Caco-2 (cell line): ENCODE data around the gene ITGB1BP1. TPM values are rescaled to one million over a fixed set of nuclear protein-coding genes. Genes with fewer than 3 reads are reported as not detected.

Experiments
- BruUV-seq: library from RNA; stranded (reverse); fragments of 400-500 nt; replicated peaks from 2 replicates; lab custom pipeline; 2021; lab: Mats Ljungman, UMichigan
- CTCF ChIA-PET: fragments of 300-600 bp; sonication (Branson Sonifier 250); formaldehyde crosslinking; loops from one replicate; lab custom pipeline; 2022; ENCODE audit warnings: antibody characterized with exemption; lab: Charles Lee
- POLR2A ChIA-PET: fragments of 300-600 bp; sonication (Branson Sonifier 250); formaldehyde crosslinking; loops from one replicate; lab custom pipeline; 2022; ENCODE audit warnings: antibody characterized with exemption; lab: Charles Lee
- DNase-seq, 2 experiments: peaks; one replicate each; pipeline versions ENCODE4 v3.0.0 to v3.0.0-alpha.2; 2020 to 2022
- H3K27me3 ChIP-seq: replicated peaks from 2 replicates; pipeline ENCODE4 v1.6.0; 2011; ENCODE audit warnings: low read length; ENCODE audit not compliant: control insufficient read depth, insufficient read depth
- H3K36me3 ChIP-seq: 2 replicates; pipeline ENCODE4 v1.5.1; 2011; ENCODE audit warnings: low read length; ENCODE audit not compliant: control insufficient read depth, insufficient read depth
- H3K4me1 ChIP-seq: fragments of 250-450 bp; sonication (Bioruptor Pico); 2 replicates; pipeline ENCODE4 v1.5.1; 2020; ENCODE audit warnings: mild to moderate bottlenecking
- H3K4me3 ChIP-seq: 2 replicates; pipeline ENCODE4 v1.5.1; 2011; ENCODE audit warnings: low read depth, mild to moderate bottlenecking, control low read depth, low read length
- H3K9me3 ChIP-seq: fragments of 250-450 bp; sonication (Bioruptor Pico); 2 replicates; pipeline ENCODE4 v1.5.1; 2020; ENCODE audit warnings: mild to moderate bottlenecking, moderate library complexity
- H3K27ac Mint-ChIP-seq: one replicate; pipeline ENCODE4 v1.8.0; 2022; ENCODE audit warnings: mixed read lengths; ENCODE audit not compliant: unreplicated experiment
- H3K27me3 Mint-ChIP-seq: one replicate; pipeline ENCODE4 v1.8.0; 2022; ENCODE audit warnings: mixed read lengths; ENCODE audit not compliant: insufficient read depth, unreplicated experiment
- H3K36me3 Mint-ChIP-seq: one replicate; pipeline ENCODE4 v1.8.0; 2022; ENCODE audit warnings: mild to moderate bottlenecking, mixed read lengths; ENCODE audit not compliant: insufficient read depth, unreplicated experiment
- H3K4me1 Mint-ChIP-seq: one replicate; pipeline ENCODE4 v1.8.0; 2022; ENCODE audit warnings: low read depth, mixed read lengths; ENCODE audit not compliant: unreplicated experiment
- H3K4me3 Mint-ChIP-seq: one replicate; pipeline ENCODE4 v1.8.0; 2022; ENCODE audit warnings: mild to moderate bottlenecking, moderate library complexity, mixed read lengths; ENCODE audit not compliant: unreplicated experiment
- H3K9me3 Mint-ChIP-seq: one replicate; pipeline ENCODE4 v1.8.0; 2022; ENCODE audit warnings: mixed read lengths; ENCODE audit not compliant: unreplicated experiment
- CTCF ChIP-seq, 2 experiments: fragments of 200-600 bp in 1 of 2; IDR thresholded peaks; 1 replicate in 1 of 2; 2 replicates in 1 of 2; pipeline versions ENCODE4 v1.5.1 to v1.8.0; 2011 to 2022; ENCODE audit warnings: antibody characterized with exemption in 1 of 2, control low read depth in 1 of 2, inconsistent platforms in 1 of 2, low read depth in 1 of 2, low read length in 1 of 2, mild to moderate bottlenecking in 1 of 2, moderate library complexity in 1 of 2; ENCODE audit not compliant: insufficient read depth in 1 of 2, severe bottlenecking in 1 of 2, unreplicated experiment in 1 of 2
- intact Hi-C: fragments of 100-400 bp; cut with micrococcal nuclease; formaldehyde crosslinking; loops from one replicate; pipeline ENCODE4 v1.10.0; 2022; ENCODE audit not compliant: unreplicated experiment
- total RNA-seq: library from RNA; stranded (reverse); gene quantifications from 2 replicates; pipeline ENCODE4 v1.2.3, GENCODE V29; 2022

Gene ITGB1BP1
- total RNA-seq, 1 experiment from 2014 or later = 82.4 TPM

GRCh38 chr2:9423922-9424272, 569 bp upstream of the ITGB1BP1 start:
- Mint-ChIP-seq H3K4me3 (no peak overlapping the region), H3K4me1 (peaks cover 18% of the 10 kb centered on the region), H3K9me3 (no peaks in the 10 kb centered on the region), H3K27me3 (no peaks in the 10 kb centered on the region), H3K36me3 (peaks cover 22% of the 10 kb centered on the region), H3K27ac (no peak overlapping the region)
- TF ChIP-seq CTCF (IDR thresholded peaks at IDR 0.05; ENCODE audit: insufficient read depth in 1 of 2, low read depth in 1 of 2, low read length in 1 of 2, severe bottlenecking in 1 of 2, unreplicated experiment in 1 of 2) = no peak
- ChIA-PET CTCF (no interaction called here), POLR2A (no interaction called here)
- Histone ChIP-seq H3K4me3 (peak overlapping the region; percentile 89), H3K27me3 (no peaks in the 10 kb centered on the region), H3K36me3 (no peaks in the 10 kb centered on the region), H3K4me1 (peaks cover 9% of the 10 kb centered on the region), H3K9me3 (no peaks in the 10 kb centered on the region)
- intact Hi-C loops = loop anchor here (2.0 to 5.0 kb wide), 3 partner anchors 133 to 281 kb away; partner anchors contain the start of genes ADAM17 and ASAP2
- DNase-seq = no peak
- BruUV-seq = TSS peak; percentile 76

- intact Hi-C loops = loop anchor here (2.0 to 5.0 kb wide), 3 partner anchors 135 to 280 kb away; partner anchors contain the start of genes ADAM17 and ASAP2
- DNase-seq = peak in 1 of 2 experiments; percentile 34
- BruUV-seq = no TSS peak
- H3K27ac Mint-ChIP-seq = no peak overlapping the region
- H3K27me3 ChIP-seq = no peaks in the 10 kb centered on the region
- CTCF ChIA-PET = interaction anchor here (0.6 to 1.0 kb wide), 8 partner anchors 41 to 284 kb away, joined by 3 to 5 read pairs (median 3); no protein-coding TSS in a partner anchor
- H3K9me3 ChIP-seq = no peaks in the 10 kb centered on the region
- TF ChIP-seq CTCF (IDR thresholded peaks at IDR 0.05; ENCODE audit: insufficient read depth in 1 of 2, low read depth in 1 of 2, low read length in 1 of 2, severe bottlenecking in 1 of 2, unreplicated experiment in 1 of 2) = no peak
- H3K9me3 Mint-ChIP-seq = no peaks in the 10 kb centered on the region
- peaks cover 22% of the 10 kb centered on the region for H3K36me3 Mint-ChIP-seq
- no peaks in the 10 kb centered on the region; the same call in 1 of the 2 replicates for H3K36me3 ChIP-seq
- no peak overlapping the region for H3K4me3 Mint-ChIP-seq
- H3K4me3 ChIP-seq = peak overlapping the region; percentile 89
- H3K4me1 ChIP-seq = peaks cover 9% of the 10 kb centered on the region
- H3K4me1 Mint-ChIP-seq = peaks cover 18% of the 10 kb centered on the region
- POLR2A ChIA-PET = interaction anchor here (0.5 to 0.8 kb wide), 3 partner anchors 51 to 1423 kb away, joined by 4 to 6 read pairs (median 5); no protein-coding TSS in a partner anchor
- H3K27me3 Mint-ChIP-seq = no peaks in the 10 kb centered on the region
Observed at GRCh38 chr2:9422321-9423099, 818 bp downstream of the ITGB1BP1 start.

- ChIA-PET CTCF (no interaction called here), POLR2A (no interaction called here)
- Mint-ChIP-seq H3K4me1 (peaks cover 18% of the 10 kb centered on the region), H3K9me3 (no peaks in the 10 kb centered on the region), H3K27ac (no peak overlapping the region), H3K27me3 (no peaks in the 10 kb centered on the region), H3K36me3 (peaks cover 32% of the 10 kb centered on the region), H3K4me3 (no peak overlapping the region)
- intact Hi-C loops = loop anchor here (5.0 kb wide), 1 partner anchor 137 kb away; the partner anchor contains the start of gene ADAM17
- H3K36me3 ChIP-seq = no peaks in the 10 kb centered on the region; the same call in 1 of the 2 replicates
- no peaks in the 10 kb centered on the region for H3K9me3 ChIP-seq
- BruUV-seq = no TSS peak
- no peak for DNase-seq
- H3K27me3 ChIP-seq = no peaks in the 10 kb centered on the region
- H3K4me1 ChIP-seq = peaks cover 9% of the 10 kb centered on the region
- H3K4me3 ChIP-seq = no peak overlapping the region
- TF ChIP-seq CTCF (IDR thresholded peaks at IDR 0.05; ENCODE audit: insufficient read depth in 1 of 2, low read depth in 1 of 2, low read length in 1 of 2, severe bottlenecking in 1 of 2, unreplicated experiment in 1 of 2) = no peak
Observed at GRCh38 chr2:9420495-9420894, 2.8 kb downstream of the ITGB1BP1 start.
